Keratinocyte (primary cell): ENCODE measurements around the gene LRIG1. TPM values are rescaled to one million over a fixed set of nuclear protein-coding genes. Genes with fewer than 3 reads are reported as not detected.

Source experiments
- DNase-seq: peaks from one replicate; pipeline ENCODE4 v3.0.0-alpha.2; 2011; ENCODE audit warnings: low read depth, missing footprints, low spot score
- FAIRE-seq: peaks from 2 replicates; lab custom pipeline; 2011; peaks lifted over from hg19 to GRCh38; lab: Jason Lieb, UNC
- H2AFZ ChIP-seq: 2 replicates; pipeline ENCODE4 v1.6.0; 2012; ENCODE audit warnings: low read length, control low read depth, inconsistent platforms; ENCODE audit not compliant: control insufficient read depth
- H3K27ac ChIP-seq: 2 replicates; pipeline ENCODE4 v1.5.1; 2011; ENCODE audit warnings: low read length; ENCODE audit not compliant: control insufficient read depth, insufficient read depth
- H3K27me3 ChIP-seq: 3 replicates; pipeline ENCODE4 v1.6.0; 2011; ENCODE audit warnings: low read length; ENCODE audit not compliant: control insufficient read depth, insufficient read depth; ENCODE audit errors: extremely low read depth
- H3K36me3 ChIP-seq, 2 experiments: 2 replicates in 1 of 2; 3 replicates in 1 of 2; pipeline ENCODE4 v1.5.1; 2011; ENCODE audit warnings: low read length in 2 of 2, mild to moderate bottlenecking in 1 of 2; ENCODE audit not compliant: control insufficient read depth in 2 of 2, insufficient read depth in 2 of 2; ENCODE audit errors: extremely low read depth in 1 of 2
- H3K4me1 ChIP-seq: 3 replicates; pipeline ENCODE4 v1.5.1; 2011; ENCODE audit warnings: low read length; ENCODE audit not compliant: control insufficient read depth, insufficient read depth; ENCODE audit errors: extremely low read depth
- H3K4me2 ChIP-seq: 3 replicates; pipeline ENCODE4 v1.6.0; 2011; ENCODE audit warnings: low read depth, low read length; ENCODE audit not compliant: control insufficient read depth, insufficient read depth; ENCODE audit errors: extremely low read depth
- H3K4me3 ChIP-seq, 3 experiments: fragments of 200-600 bp in 1 of 3; sonication (generic) in 1 of 3; 2 replicates in 2 of 3; 3 replicates in 1 of 3; pipeline ENCODE4 v1.5.1; 2011 to 2016; ENCODE audit warnings: low read length in 3 of 3, mild to moderate bottlenecking in 3 of 3, control low read depth in 2 of 3, inconsistent platforms in 1 of 3, low read depth in 1 of 3, mixed read lengths in 1 of 3, mixed run types in 1 of 3, moderate library complexity in 1 of 3; ENCODE audit not compliant: control insufficient read depth in 2 of 3, insufficient read depth in 2 of 3; ENCODE audit errors: extremely low read depth in 1 of 3
- H3K79me2 ChIP-seq: 2 replicates; pipeline ENCODE4 v1.6.0; 2012; ENCODE audit warnings: low read length; ENCODE audit not compliant: control insufficient read depth, insufficient read depth
- H3K9ac ChIP-seq: 3 replicates; pipeline ENCODE4 v1.6.0; 2011; ENCODE audit warnings: low read length; ENCODE audit not compliant: control insufficient read depth, insufficient read depth; ENCODE audit errors: extremely low read depth
- H3K9me1 ChIP-seq: 3 replicates; pipeline ENCODE4 v1.6.0; 2011; ENCODE audit warnings: low read length; ENCODE audit not compliant: control insufficient read depth, insufficient read depth; ENCODE audit errors: extremely low read depth
- H3K9me3 ChIP-seq: 2 replicates; pipeline ENCODE4 v1.5.1; 2012; ENCODE audit warnings: low read depth, low read length; ENCODE audit not compliant: control insufficient read depth
- H4K20me1 ChIP-seq: 3 replicates; pipeline ENCODE4 v1.6.0; 2011; ENCODE audit warnings: low read length; ENCODE audit not compliant: control insufficient read depth, insufficient read depth; ENCODE audit errors: extremely low read depth
- EZH2 ChIP-seq: IDR thresholded peaks from one replicate; pipeline ENCODE4 v1.6.1; 2012; ENCODE audit warnings: inconsistent platforms, mild to moderate bottlenecking, low read length, moderate library complexity
- dilution Hi-C: fragments of 300-500 bp; cut with MboI; formaldehyde crosslinking; loops from one replicate; pipeline ENCODE4 v1.7.0; 2020; ENCODE audit warnings: low sequenced_read_pairs; ENCODE audit not compliant: extremely low pct_ligation_motif_present
- polyA plus RNA-seq, 5 experiments: library from polyadenylated mRNA; depleted of rRNA in 3 of 5; stranded (reverse) in 3 of 5; stranded (forward) in 1 of 5; unstranded in 1 of 5; fragments of >200 nt; gene quantifications; 1 replicate in 1 of 5; 2 replicates in 3 of 5; 3 replicates in 1 of 5; pipeline versions ENCODE4 v1.2.1 to v1.2.3, GENCODE V29; 2011 to 2012; ENCODE audit warnings: missing spikeins in 2 of 5, low read depth in 1 of 5, low replicate concordance in 1 of 5
- TF ChIP-seq, protein P1 (sequence below), 3 experiments: IDR thresholded peaks in 1 of 3; conservative IDR thresholded peaks in 1 of 3; optimal IDR thresholded peaks in 1 of 3; 2 replicates in 2 of 3; 3 replicates in 1 of 3; pipeline versions ENCODE3 to v1.5.1; 2011; ENCODE audit warnings: low read length in 3 of 3, mild to moderate bottlenecking in 3 of 3, moderate library complexity in 2 of 3, control low read depth in 1 of 3, inconsistent platforms in 1 of 3; ENCODE audit not compliant: insufficient read depth in 2 of 3; ENCODE audit errors: extremely low read depth in 1 of 3

The LRIG1 gene
- polyA plus RNA-seq, 1 donor (not counting 4 experiments of a cell fraction or from before 2014, with no cell fraction given) = 17.2 TPM

DNA sequence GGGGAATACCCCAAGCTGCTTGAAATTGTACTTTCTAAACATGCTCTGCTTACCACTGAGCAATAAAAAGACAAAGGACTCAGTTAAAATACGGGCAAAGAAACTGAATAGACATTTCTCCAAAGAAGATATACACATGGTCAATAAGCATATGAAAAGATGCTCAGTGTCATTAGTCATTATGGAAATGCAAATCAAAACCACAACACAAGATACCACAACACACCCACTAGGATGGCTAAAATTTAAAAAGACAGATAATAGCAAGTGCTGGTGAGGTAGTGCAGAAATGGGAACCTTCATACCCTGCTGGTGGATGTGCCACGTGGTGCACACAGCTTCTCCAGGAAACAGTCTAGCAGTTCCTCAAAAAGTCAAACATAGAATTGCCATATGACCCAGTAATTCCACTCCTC, 21.3 kb downstream of the LRIG1 start:
- Histone ChIP-seq H3K9me1 (no peaks in the 10 kb centered on the region), H4K20me1 (no peaks in the 10 kb centered on the region), H3K9ac (no peak overlapping the region), H3K9me3 (no peaks in the 10 kb centered on the region), H3K27ac (no peak overlapping the region), H3K4me1 (no peaks in the 10 kb centered on the region), H3K4me2 (no peak overlapping the region), H2AFZ (no peak overlapping the region), H3K27me3 (no peaks in the 10 kb centered on the region), H3K79me2 (peaks cover 58% of the 10 kb centered on the region), H3K4me3 (no peak overlapping the region), H3K36me3 (no peaks in the 10 kb centered on the region)
- FAIRE-seq (no peak), DNase-seq (no peak)
- TF ChIP-seq, protein P1, sequence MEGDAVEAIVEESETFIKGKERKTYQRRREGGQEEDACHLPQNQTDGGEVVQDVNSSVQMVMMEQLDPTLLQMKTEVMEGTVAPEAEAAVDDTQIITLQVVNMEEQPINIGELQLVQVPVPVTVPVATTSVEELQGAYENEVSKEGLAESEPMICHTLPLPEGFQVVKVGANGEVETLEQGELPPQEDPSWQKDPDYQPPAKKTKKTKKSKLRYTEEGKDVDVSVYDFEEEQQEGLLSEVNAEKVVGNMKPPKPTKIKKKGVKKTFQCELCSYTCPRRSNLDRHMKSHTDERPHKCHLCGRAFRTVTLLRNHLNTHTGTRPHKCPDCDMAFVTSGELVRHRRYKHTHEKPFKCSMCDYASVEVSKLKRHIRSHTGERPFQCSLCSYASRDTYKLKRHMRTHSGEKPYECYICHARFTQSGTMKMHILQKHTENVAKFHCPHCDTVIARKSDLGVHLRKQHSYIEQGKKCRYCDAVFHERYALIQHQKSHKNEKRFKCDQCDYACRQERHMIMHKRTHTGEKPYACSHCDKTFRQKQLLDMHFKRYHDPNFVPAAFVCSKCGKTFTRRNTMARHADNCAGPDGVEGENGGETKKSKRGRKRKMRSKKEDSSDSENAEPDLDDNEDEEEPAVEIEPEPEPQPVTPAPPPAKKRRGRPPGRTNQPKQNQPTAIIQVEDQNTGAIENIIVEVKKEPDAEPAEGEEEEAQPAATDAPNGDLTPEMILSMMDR (optimal IDR thresholded peaks at IDR 0.05 in 1 of 3, IDR thresholded peaks at IDR 0.05 in 1 of 3, conservative IDR thresholded peaks at IDR 0.05 in 1 of 3; ENCODE audit: extremely low read depth in 1 of 3, insufficient read depth in 2 of 3, low read length in 3 of 3) = no peak
- no peak for TF ChIP-seq EZH2
- dilution Hi-C loops = no loop called here

DNA sequence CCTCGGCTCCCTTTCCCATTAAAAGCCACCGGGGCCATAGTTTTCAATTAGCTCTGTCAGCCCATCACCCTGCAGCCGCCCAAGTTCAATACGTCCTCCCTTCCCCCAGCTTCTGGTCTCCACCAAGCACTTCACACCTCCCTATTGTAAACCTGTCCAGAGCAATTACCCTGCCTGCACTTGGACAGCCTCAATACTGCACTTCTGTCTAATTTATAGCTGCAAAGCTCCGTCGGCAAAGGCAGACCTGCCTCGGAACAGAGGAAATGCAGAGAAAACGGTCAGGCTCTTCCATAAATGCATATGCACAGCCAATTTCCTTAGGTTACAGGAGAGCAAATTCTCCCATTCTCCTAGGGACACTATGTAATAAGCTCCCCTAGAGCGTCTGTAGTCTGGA, 21.9 kb downstream of the LRIG1 start:
- no peak for DNase-seq
- no peak for TF ChIP-seq EZH2
- TF ChIP-seq, protein P1 (optimal IDR thresholded peaks at IDR 0.05 in 1 of 3, IDR thresholded peaks at IDR 0.05 in 1 of 3, conservative IDR thresholded peaks at IDR 0.05 in 1 of 3; ENCODE audit: extremely low read depth in 1 of 3, insufficient read depth in 2 of 3, low read length in 3 of 3) = no peak
- Histone ChIP-seq H3K4me1 (no peaks in the 10 kb centered on the region), H3K27me3 (no peaks in the 10 kb centered on the region), H3K36me3 (no peaks in the 10 kb centered on the region), H3K9me1 (no peaks in the 10 kb centered on the region), H2AFZ (no peak overlapping the region), H3K4me2 (no peak overlapping the region), H3K79me2 (peaks cover 60% of the 10 kb centered on the region), H3K9ac (no peak overlapping the region), H4K20me1 (no peaks in the 10 kb centered on the region), H3K9me3 (no peaks in the 10 kb centered on the region), H3K4me3 (no peak overlapping the region), H3K27ac (no peak overlapping the region)
- dilution Hi-C loops = no loop called here
- FAIRE-seq = no peak
